ENCODE data around the gene SEPTIN7. TPM values are rescaled to one million over a fixed set of nuclear protein-coding genes. Genes with fewer than 3 reads are reported as not detected.

The SEPTIN7 gene
- total RNA-seq, 1 donor from 2014 or later: 560 TPM

DNA sequence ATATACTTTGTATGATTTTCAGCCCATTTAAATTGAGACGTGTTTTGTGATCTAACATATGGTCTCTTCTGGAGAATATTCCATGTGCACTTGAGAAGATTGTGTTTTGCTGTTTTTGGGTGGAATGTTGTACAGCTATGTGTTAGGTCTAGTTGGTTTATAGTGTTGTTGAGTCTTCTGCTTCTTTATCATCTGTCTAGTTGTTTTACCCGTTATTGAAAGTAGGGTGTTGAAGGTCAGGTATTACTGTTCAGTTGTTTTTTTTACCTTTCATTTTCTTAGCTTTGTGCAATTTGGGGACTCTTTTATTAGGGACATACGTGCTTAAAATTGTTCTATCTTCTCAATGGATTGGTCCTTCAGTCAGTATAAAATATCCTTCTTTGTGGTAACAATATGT is 18.5 kb downstream of the SEPTIN7 start:
- H3K4me3 Mint-ChIP-seq: no peak overlapping the region
- Histone ChIP-seq H2AFZ (replicated peaks) (no peak overlapping the region), H3K79me2 (ENCODE audit: low read depth) (peaks cover 100% of the 10 kb centered on the region), H3K36me3 (no peaks in the 10 kb centered on the region), H3K9me3 (ENCODE audit: low read depth) (no peaks in the 10 kb centered on the region), H3K4me1 (no peaks in the 10 kb centered on the region), H4K20me1 (ENCODE audit: low read depth) (peaks cover 13% of the 10 kb centered on the region), H3K9ac (no peak overlapping the region), H3F3A (ENCODE audit: low read depth) (no peaks in the 10 kb centered on the region), H3K27ac (no peak overlapping the region), H3K4me3 (no peak overlapping the region), H3K27me3 (no peaks in the 10 kb centered on the region), H3K4me2 (no peak overlapping the region)
- H3K9me3 Mint-ChIP-seq: peaks cover 71% of the 10 kb centered on the region
- H3K36me3 Mint-ChIP-seq: peaks cover 51% of the 10 kb centered on the region
- H3K4me1 Mint-ChIP-seq: no peaks in the 10 kb centered on the region
- peaks cover 4% of the 10 kb centered on the region for H3K27me3 Mint-ChIP-seq (ENCODE audit: insufficient read depth, low read depth)
- H3K27ac Mint-ChIP-seq: no peak overlapping the region
- no peak for DNase-seq (ENCODE audit: low spot score)
- no peak for TF ChIP-seq EZH2phosphoT487 (IDR thresholded peaks at IDR 0.05)
- no peak for TF ChIP-seq EZH2 (IDR thresholded peaks at IDR 0.05)
- TF ChIP-seq, protein P1, sequence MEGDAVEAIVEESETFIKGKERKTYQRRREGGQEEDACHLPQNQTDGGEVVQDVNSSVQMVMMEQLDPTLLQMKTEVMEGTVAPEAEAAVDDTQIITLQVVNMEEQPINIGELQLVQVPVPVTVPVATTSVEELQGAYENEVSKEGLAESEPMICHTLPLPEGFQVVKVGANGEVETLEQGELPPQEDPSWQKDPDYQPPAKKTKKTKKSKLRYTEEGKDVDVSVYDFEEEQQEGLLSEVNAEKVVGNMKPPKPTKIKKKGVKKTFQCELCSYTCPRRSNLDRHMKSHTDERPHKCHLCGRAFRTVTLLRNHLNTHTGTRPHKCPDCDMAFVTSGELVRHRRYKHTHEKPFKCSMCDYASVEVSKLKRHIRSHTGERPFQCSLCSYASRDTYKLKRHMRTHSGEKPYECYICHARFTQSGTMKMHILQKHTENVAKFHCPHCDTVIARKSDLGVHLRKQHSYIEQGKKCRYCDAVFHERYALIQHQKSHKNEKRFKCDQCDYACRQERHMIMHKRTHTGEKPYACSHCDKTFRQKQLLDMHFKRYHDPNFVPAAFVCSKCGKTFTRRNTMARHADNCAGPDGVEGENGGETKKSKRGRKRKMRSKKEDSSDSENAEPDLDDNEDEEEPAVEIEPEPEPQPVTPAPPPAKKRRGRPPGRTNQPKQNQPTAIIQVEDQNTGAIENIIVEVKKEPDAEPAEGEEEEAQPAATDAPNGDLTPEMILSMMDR (IDR thresholded peaks at IDR 0.05): no peak

DNA sequence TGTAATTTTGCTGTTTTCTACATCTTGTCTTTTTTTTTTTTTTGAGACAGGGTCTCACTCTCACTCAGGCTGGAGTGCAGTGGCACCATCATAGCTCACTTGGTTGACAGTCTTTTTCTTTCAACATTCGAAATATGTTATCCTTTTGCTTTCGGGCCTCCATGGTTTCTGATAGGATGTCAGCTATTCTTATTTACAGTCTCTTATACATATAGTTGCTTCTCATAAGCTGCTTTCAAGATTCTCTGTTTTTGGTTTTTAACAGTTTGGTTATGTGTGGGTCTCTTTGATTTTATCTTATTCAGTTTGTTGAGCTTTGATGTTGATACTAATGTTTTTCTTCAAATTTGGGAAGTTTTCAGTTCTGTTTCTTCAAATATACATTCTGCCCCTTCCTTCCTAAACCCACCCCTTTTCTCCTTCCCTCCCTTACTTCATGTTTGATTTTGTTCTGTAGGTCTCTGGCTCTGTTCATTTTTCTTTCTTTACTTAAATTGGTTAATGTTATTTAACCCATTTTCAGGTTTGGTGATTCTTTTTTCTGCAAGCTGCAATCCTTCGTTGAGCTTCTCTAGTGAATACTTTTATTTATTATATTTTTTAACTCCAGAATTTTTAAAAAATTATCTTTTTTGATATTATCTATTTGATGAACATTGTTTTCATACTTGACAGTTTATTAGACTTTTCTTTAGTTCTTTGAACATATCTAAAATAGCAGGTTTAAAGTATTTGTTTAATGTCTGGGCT is 19.3 kb downstream of the SEPTIN7 start:
- no peak overlapping the region for H3K4me3 Mint-ChIP-seq
- no peaks in the 10 kb centered on the region for H3K4me1 Mint-ChIP-seq
- H3K36me3 Mint-ChIP-seq: peaks cover 46% of the 10 kb centered on the region
- no peak overlapping the region for H3K9ac ChIP-seq
- DNase-seq (ENCODE audit: low spot score): no peak
- peaks cover 66% of the 10 kb centered on the region for H3K9me3 Mint-ChIP-seq
- no peaks in the 10 kb centered on the region for H3F3A ChIP-seq (ENCODE audit: low read depth)
- H4K20me1 ChIP-seq (ENCODE audit: low read depth): peaks cover 17% of the 10 kb centered on the region
- H3K4me1 ChIP-seq: no peaks in the 10 kb centered on the region
- H3K4me3 ChIP-seq: no peak overlapping the region
- H3K4me2 ChIP-seq: no peak overlapping the region
- H3K27ac Mint-ChIP-seq: no peak overlapping the region
- H3K27me3 ChIP-seq: no peaks in the 10 kb centered on the region
- no peaks in the 10 kb centered on the region for H3K36me3 ChIP-seq
- no peak overlapping the region for H3K27ac ChIP-seq
- no peaks in the 10 kb centered on the region for H3K9me3 ChIP-seq (ENCODE audit: low read depth)
- peaks cover 100% of the 10 kb centered on the region for H3K79me2 ChIP-seq (ENCODE audit: low read depth)
- TF ChIP-seq EZH2phosphoT487 (IDR thresholded peaks at IDR 0.05): no peak
- TF ChIP-seq EZH2 (IDR thresholded peaks at IDR 0.05): no peak
- TF ChIP-seq, protein P1 (IDR thresholded peaks at IDR 0.05): no peak
- H2AFZ ChIP-seq (replicated peaks): no peak overlapping the region
- peaks cover 4% of the 10 kb centered on the region for H3K27me3 Mint-ChIP-seq (ENCODE audit: insufficient read depth, low read depth)

DNA sequence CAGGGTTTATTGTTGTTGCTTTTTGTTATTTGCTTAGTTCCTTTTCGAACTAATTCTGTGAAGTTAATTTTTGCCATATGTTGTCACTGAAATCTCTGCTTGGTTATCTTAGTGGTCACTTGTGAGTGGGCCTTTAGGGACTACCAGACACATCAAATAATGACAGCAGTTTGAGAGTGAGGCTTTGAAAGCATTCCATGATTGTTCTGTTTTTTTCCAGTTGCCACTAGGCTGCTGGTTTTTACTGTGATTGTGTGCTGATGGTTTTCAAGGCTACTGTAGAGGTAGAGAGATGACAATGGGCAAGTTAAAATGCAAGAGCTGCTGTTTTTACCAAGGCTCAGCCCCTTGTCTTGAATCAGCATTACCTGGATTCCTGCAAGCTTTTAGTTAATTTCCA is 20.0 kb downstream of the SEPTIN7 start:
- DNase-seq (ENCODE audit: low spot score): no peak
- Mint-ChIP-seq H3K27ac (no peak overlapping the region), H3K4me1 (no peaks in the 10 kb centered on the region), H3K4me3 (no peak overlapping the region), H3K27me3 (ENCODE audit: insufficient read depth, low read depth) (no peaks in the 10 kb centered on the region), H3K9me3 (peaks cover 58% of the 10 kb centered on the region), H3K36me3 (peaks cover 40% of the 10 kb centered on the region)
- TF ChIP-seq EZH2 (IDR thresholded peaks at IDR 0.05): no peak
- no peaks in the 10 kb centered on the region for H3F3A ChIP-seq (ENCODE audit: low read depth)
- no peaks in the 10 kb centered on the region for H3K4me1 ChIP-seq
- no peaks in the 10 kb centered on the region for H3K27me3 ChIP-seq
- H3K9me3 ChIP-seq (ENCODE audit: low read depth): no peaks in the 10 kb centered on the region
- H3K27ac ChIP-seq: no peak overlapping the region
- no peak overlapping the region for H3K4me3 ChIP-seq
- H4K20me1 ChIP-seq (ENCODE audit: low read depth): peaks cover 23% of the 10 kb centered on the region
- no peak overlapping the region for H3K9ac ChIP-seq
- peaks cover 100% of the 10 kb centered on the region for H3K79me2 ChIP-seq (ENCODE audit: low read depth)
- H3K4me2 ChIP-seq: no peak overlapping the region
- no peaks in the 10 kb centered on the region for H3K36me3 ChIP-seq
- H2AFZ ChIP-seq (replicated peaks): no peak overlapping the region

DNA sequence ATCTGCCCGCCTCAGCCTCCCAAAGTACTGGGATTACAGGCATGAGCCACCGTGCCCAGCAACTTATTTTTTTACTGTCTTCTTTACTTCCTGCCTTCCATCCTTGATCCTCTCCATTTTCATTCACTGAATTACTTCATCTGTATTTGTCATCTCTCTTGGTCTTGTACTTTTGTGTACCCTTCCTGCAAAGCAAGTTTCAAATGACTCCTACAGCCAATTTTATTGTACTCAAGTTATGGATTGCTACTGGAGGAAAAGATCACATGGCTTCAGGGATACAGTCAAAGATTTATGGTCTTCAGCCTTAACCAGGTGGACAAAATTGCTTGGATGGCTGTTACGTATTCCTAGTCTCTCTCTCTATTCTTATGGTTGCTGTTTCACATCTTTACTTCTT is 22.6 kb downstream of the SEPTIN7 start:
- no peak overlapping the region for H3K4me2 ChIP-seq
- Mint-ChIP-seq H3K36me3 (peaks cover 24% of the 10 kb centered on the region), H3K27me3 (ENCODE audit: insufficient read depth, low read depth) (peaks cover 3% of the 10 kb centered on the region), H3K27ac (no peak overlapping the region), H3K4me3 (no peak overlapping the region), H3K9me3 (peaks cover 45% of the 10 kb centered on the region), H3K4me1 (no peaks in the 10 kb centered on the region)
- no peaks in the 10 kb centered on the region for H3K9me3 ChIP-seq (ENCODE audit: low read depth)
- no peak for DNase-seq (ENCODE audit: low spot score)
- no peak overlapping the region for H3K27ac ChIP-seq
- H3K27me3 ChIP-seq: no peaks in the 10 kb centered on the region
- H3F3A ChIP-seq (ENCODE audit: low read depth): no peaks in the 10 kb centered on the region
- TF ChIP-seq, protein P1 (IDR thresholded peaks at IDR 0.05): no peak
- TF ChIP-seq EZH2 (IDR thresholded peaks at IDR 0.05) (no peak), EZH2phosphoT487 (IDR thresholded peaks at IDR 0.05) (no peak)
- peaks cover 100% of the 10 kb centered on the region for H3K79me2 ChIP-seq (ENCODE audit: low read depth)
- no peak overlapping the region for H3K4me3 ChIP-seq
- H4K20me1 ChIP-seq (ENCODE audit: low read depth): peaks cover 27% of the 10 kb centered on the region
- no peak overlapping the region for H3K9ac ChIP-seq
- no peak overlapping the region for H2AFZ ChIP-seq (replicated peaks)
- no peaks in the 10 kb centered on the region for H3K36me3 ChIP-seq
- H3K4me1 ChIP-seq: no peaks in the 10 kb centered on the region

Data from neural progenitor cell (in vitro differentiated cells).